Heart left ventricle (tissue), 13 donors: ENCODE measurements around the gene NAT14.

ENCODE experiments used
- CTCF ChIP-seq, 12 donors: fragments of 200-600 bp; sonication (generic) in 4 of 12; IDR thresholded peaks; one replicate each; pipeline versions ENCODE4 v1.5.0 to v1.8.0; 2018 to 2022; ENCODE audit warnings: antibody characterized with exemption in 12 of 12, mild to moderate bottlenecking in 5 of 12
- POLR2A ChIP-seq, 2 donors: fragments of 450-650 bp; IDR thresholded peaks; one replicate each; pipeline ENCODE4 v1.6.1; 2017; ENCODE audit warnings: antibody characterized with exemption in 2 of 2, mild to moderate bottlenecking in 2 of 2, moderate library complexity in 2 of 2
- donor health status: ischemic (EF 13 %, LVEDD 7.1; RV severe dilation, severe dysfunction).
- donor health status: DM: no; HTN: yes; CAD: no.
- donor health status: DM: no; HTN: no; CAD: no.
- donor health status: ischemic (EF 25% LVEDD 6.9; RV normal size, moderate dysfunction).
- donor health status: ischemic (EF 25% LVEDD 5.7; RV mildly dilated, moderate dysfunction).
- donor health status: ischemic (EF 35%, LVEDD 5.7; RV mildly dilated, moderate dysfunction).
- donor health status: nonischemic (EF 11% LVEDD 7.7; RV severe dilation, severe dysfunction).
- donor health status: DM: yes; HTN: yes; CAD: no.
- donor health status: PGD.
- donor health status: ischemic (EF 29% LVEDD 5.4; RV normal size, mild dysfunction).
- donor health status: nonischemic (EF 23%, LVEDD 6.1; RV moderate dilation, normal function).

- TF ChIP-seq CTCF (IDR thresholded peaks at IDR 0.05) (no peak), POLR2A (IDR thresholded peaks at IDR 0.05) (no peak)
Observed at GRCh38 chr19:55462722-55463121, 22.3 kb upstream of the NAT14 start.
